ENCODE data around the gene TESMIN. TPM values are rescaled to one million over a fixed set of nuclear protein-coding genes. Genes with fewer than 3 reads are reported as not detected.

Gene TESMIN
- total and polyA plus RNA-seq, 5 donors, result 0.38 to 1.0 (median 0.89) TPM

DNA sequence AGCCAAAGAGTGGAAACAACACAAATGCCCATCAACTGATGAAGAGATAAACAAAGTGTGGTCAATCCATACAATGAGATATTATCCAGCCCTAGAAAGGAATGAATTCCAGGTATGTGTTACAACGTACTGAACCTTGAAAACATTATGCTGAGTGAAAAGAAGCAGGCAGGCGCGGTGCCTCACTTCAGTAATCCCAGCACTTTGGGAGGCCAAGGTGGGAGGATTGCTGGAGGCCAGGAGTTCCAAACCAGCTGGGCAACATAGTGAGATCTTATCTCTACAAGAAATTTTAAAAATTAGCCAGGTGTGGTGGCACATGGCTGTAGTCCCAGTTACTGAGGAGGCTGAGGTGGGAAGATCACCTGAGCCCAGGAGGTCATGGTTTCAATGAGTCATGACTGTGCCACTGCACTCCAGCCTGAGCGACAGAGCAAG, 24.6 kb upstream of the TESMIN start:
- H3K27me3 ChIP-seq (ENCODE audit: control insufficient read depth, insufficient read depth), result no peaks in the 10 kb centered on the region
- WGBS, result 93% methylated on average over 4 of the region's 4 CpGs
- DNase-seq (no peak), ATAC-seq (no peak)
- H3K4me3 ChIP-seq (ENCODE audit: low read length), result no peak overlapping the region
- no peak overlapping the region for H3K27ac ChIP-seq (ENCODE audit: low read length)
- H3K4me1 ChIP-seq (ENCODE audit: control insufficient read depth, insufficient read depth, low read length), result no peaks in the 10 kb centered on the region
- H3K9me3 ChIP-seq (ENCODE audit: control insufficient read depth, low read length), result no peaks in the 10 kb centered on the region
- intact Hi-C loops (cut with DNase I), result no loop called here

DNA sequence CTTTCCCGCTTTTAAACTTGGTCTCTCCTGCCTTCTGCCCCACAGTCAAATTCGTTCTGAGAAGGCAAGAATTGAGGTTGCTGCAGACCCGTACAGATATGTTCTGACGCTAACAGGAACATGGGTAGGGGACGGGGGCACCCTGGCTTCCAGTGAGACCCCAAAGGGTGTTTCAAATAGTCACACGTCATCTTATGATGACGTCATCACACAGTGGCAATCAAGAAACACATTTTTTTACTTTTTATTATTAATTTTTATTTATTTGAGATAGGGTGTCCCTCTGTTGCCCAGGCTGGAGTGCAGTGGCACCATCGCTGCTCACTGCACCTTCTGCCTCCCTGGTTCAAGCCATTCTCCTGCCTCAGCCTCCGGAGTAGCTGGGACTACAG, 22.9 kb upstream of the TESMIN start:
- no peak for ATAC-seq

DNA sequence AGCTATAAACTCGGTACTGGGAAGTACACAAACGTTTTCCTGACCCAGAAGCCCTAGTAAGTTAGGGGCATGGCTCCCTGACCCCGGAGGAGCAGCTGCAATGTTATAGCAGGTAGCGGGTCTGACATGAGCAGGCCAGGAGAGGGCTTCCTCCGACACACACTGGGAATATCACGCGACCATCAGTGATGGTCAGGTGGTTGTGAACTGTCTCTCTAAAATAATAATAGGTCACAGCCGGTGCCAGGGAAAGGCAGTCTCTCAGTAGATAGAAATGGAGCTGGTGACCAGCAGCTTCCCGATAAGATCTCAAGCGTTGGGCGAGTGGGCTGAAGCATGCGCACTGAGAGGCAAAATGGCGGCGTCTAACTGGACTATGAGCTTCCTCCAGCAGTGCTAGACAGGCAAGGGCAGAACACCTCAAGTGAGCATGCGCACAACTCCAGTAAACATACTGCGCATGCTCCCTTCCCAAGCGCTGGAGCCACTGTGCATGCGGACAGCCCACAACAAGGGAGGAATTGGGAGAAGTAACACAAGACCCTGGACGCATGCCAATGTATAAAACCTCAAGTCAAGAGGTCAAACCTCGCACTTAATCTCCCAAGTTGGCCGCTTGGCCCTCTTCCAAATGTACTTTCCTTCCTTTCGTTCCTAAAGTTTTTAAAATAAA, 22.3 kb upstream of the TESMIN start:
- intact Hi-C loops (cut with DNase I), result no loop called here
- Histone ChIP-seq H3K27ac (ENCODE audit: low read length) (no peak overlapping the region), H3K9me3 (ENCODE audit: control insufficient read depth, low read length) (no peaks in the 10 kb centered on the region), H3K4me3 (ENCODE audit: low read length) (no peak overlapping the region), H3K4me1 (ENCODE audit: control insufficient read depth, insufficient read depth, low read length) (no peaks in the 10 kb centered on the region), H3K27me3 (ENCODE audit: control insufficient read depth, insufficient read depth) (no peaks in the 10 kb centered on the region)
- ATAC-seq, result no peak
- 81% methylated on average over 22 of the region's 22 CpGs for WGBS
- no peak for DNase-seq

More for the DNA sequence above, 22.9 kb upstream of the TESMIN start:
- H3K9me3 ChIP-seq (ENCODE audit: control insufficient read depth, low read length), result no peaks in the 10 kb centered on the region
- H3K27me3 ChIP-seq (ENCODE audit: control insufficient read depth, insufficient read depth), result no peaks in the 10 kb centered on the region
- WGBS, result 88% methylated on average over 9 of the region's 9 CpGs
- H3K27ac ChIP-seq (ENCODE audit: low read length), result no peak overlapping the region
- DNase-seq, result no peak
- H3K4me1 ChIP-seq (ENCODE audit: control insufficient read depth, insufficient read depth, low read length), result no peaks in the 10 kb centered on the region
- H3K4me3 ChIP-seq (ENCODE audit: low read length), result no peak overlapping the region
- intact Hi-C loops (cut with DNase I), result no loop called here

DNA sequence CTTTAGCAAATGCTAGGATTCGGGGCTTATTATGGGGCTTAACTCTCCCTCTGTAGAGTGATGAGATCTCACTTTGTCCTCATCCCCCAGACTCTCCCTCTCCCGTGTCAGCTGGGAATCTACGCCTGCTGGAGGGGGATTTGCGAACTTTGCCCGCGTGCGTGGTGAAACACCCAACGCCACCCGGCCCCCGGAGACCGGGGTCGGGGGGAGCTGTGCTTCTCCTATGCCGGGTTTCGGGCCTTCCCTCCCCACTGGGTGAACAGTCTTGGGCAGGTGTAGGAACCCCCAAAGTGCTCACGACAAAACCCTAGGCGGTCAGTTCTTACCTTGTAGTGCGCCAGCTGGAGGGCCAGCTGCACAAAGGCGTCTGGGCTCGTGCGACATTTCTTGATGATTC, 21.6 kb upstream of the TESMIN start:
- Histone ChIP-seq H3K4me3 (ENCODE audit: low read length) (no peak overlapping the region), H3K9me3 (ENCODE audit: control insufficient read depth, low read length) (no peaks in the 10 kb centered on the region), H3K4me1 (ENCODE audit: control insufficient read depth, insufficient read depth, low read length) (no peaks in the 10 kb centered on the region), H3K27ac (ENCODE audit: low read length) (no peak overlapping the region), H3K27me3 (ENCODE audit: control insufficient read depth, insufficient read depth) (no peaks in the 10 kb centered on the region)
- ATAC-seq (no peak), DNase-seq (no peak)
- intact Hi-C loops (cut with DNase I), result no loop called here
- WGBS, result 96% methylated on average over 20 of the region's 20 CpGs

DNA sequence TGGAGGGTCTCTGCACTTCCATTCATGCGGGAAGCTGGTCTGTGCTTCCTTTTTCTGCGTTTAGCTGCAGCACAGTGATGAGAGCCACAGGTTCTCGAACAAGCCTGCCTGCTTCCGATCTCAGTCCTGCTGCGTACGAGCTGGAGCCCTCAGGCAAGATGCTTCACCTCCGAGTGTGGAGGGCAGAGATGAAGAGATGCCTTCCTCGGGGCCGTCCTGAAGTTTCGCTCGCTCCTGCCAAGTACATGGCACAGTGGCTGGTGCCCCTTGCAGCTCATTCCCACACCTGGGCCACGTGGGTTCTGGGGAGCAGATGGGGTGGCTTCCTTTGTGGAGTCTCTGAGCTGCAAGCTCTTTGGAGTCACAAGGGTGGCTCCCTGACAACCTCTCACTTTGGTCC, 19.5 kb upstream of the TESMIN start:
- Histone ChIP-seq H3K27me3 (ENCODE audit: control insufficient read depth, insufficient read depth) (no peaks in the 10 kb centered on the region), H3K4me1 (ENCODE audit: control insufficient read depth, insufficient read depth, low read length) (no peaks in the 10 kb centered on the region), H3K4me3 (ENCODE audit: low read length) (no peak overlapping the region), H3K27ac (ENCODE audit: low read length) (no peak overlapping the region), H3K9me3 (ENCODE audit: control insufficient read depth, low read length) (no peaks in the 10 kb centered on the region)
- ATAC-seq (no peak), DNase-seq (no peak)
- 84% methylated on average over 12 of the region's 12 CpGs for WGBS
- intact Hi-C loops (cut with DNase I), result no loop called here

DNA sequence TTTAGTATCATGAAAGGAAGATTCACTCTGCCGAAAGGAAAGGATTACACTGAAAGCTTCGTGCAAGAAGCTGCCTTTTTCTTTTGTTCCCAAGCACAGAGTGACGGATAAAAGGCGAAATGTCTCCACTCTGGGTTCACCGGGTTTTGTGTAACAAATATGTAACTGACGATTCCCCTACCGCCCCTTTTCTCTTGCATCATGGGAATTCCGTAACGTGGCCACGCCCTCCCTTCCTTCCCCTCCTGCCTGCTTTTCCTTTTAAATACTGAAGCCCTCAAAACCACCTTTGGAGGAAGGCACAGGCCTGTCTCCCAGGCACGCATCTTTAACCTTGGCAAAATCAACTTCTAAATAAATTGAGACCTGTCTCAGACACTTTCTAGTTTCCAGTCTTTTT, 16.4 kb upstream of the TESMIN start:
- Histone ChIP-seq H3K27ac (ENCODE audit: low read length) (no peak overlapping the region), H3K27me3 (ENCODE audit: control insufficient read depth, insufficient read depth) (no peaks in the 10 kb centered on the region), H3K4me1 (ENCODE audit: control insufficient read depth, insufficient read depth, low read length) (no peaks in the 10 kb centered on the region), H3K4me3 (ENCODE audit: low read length) (no peak overlapping the region), H3K9me3 (ENCODE audit: control insufficient read depth, low read length) (no peaks in the 10 kb centered on the region)
- 82% methylated on average over 11 of the region's 11 CpGs for WGBS
- intact Hi-C loops (cut with DNase I), result no loop called here
- no peak for ATAC-seq
- no peak for DNase-seq

DNA sequence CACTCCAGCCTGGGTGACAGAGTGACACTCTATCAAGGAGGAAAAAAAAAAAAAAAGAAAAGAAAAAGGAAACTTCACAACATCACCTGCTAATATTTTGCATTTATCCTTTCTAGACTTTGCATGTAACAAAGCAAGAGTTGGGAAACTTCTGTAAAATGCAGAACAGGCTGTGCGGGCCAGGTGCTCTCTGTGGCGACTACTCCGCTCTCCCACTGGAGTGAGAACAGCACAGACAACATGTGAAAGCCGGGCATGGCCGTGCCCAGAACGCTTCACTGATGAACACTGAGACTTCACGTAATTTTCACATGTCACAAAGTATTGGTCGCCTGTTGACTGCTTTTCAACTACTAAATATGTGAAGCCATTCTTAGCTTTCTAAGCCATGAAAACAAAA, 15.5 kb upstream of the TESMIN start:
- H3K4me1 ChIP-seq (ENCODE audit: control insufficient read depth, insufficient read depth, low read length), result no peaks in the 10 kb centered on the region
- ATAC-seq, result no peak
- no peaks in the 10 kb centered on the region for H3K27me3 ChIP-seq (ENCODE audit: control insufficient read depth, insufficient read depth)
- H3K4me3 ChIP-seq (ENCODE audit: low read length), result no peak overlapping the region
- intact Hi-C loops (cut with DNase I), result no loop called here
- H3K9me3 ChIP-seq (ENCODE audit: control insufficient read depth, low read length), result no peaks in the 10 kb centered on the region
- no peak overlapping the region for H3K27ac ChIP-seq (ENCODE audit: low read length)
- DNase-seq, result no peak
- 93% methylated on average over 8 of the region's 8 CpGs for WGBS

DNA sequence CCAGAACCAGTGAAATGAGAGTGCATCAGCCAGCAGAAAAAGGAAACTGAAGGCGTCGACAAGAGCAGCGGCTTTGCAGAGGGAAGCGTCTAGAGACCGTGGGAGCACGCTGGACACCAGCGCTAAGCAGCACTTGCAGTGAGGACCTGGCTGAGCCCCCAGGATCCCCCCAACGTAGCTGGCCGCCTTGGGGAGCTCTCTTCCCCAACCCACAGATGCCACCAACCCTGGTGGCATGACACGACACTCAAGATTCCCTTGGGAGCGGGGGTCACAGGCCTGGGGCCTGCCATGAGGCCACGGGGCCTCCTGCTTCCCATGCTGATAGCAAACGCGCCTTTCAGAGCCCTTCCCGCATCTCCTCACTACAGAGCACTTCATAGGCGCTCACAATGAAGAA, 13.4 kb upstream of the TESMIN start:
- no peak for ATAC-seq

DNA sequence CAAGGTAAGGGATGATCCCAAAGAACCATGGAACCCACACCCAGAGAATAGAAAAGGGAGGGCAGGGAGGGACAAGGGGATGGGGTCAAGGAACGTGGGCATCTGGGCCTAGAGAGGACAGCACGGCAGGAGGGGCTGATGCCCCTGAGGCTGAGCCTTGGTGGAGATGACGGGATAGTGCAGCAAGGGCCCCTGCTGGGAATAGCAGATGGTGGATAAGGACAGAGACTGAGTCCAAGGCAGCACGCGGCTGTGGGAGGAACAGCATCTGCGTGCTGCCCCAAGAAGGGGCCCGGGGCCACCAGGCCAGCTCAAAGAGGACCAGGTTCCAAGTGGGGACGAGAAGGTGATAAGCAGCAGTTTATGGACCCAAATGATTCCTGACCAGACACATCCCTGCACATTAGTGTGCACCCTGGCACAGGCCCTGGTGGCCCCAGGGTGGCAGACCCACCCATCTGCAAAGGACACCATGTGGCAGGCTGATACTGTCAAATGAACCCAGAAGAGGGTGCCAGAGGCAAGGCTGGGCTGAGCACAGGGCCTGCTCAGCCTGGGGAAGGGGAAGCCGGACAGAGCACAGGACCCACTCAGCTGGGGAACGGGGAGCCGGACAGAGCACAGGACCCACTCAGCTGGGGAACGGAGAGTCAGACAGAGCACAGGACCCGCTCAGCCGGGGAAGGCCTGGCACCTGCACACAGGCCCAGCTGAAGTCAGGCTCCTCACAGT, 12.8 kb upstream of the TESMIN start:
- DNase-seq, result no peak
- 83% methylated on average over 14 of the region's 14 CpGs for WGBS
- Histone ChIP-seq H3K4me1 (ENCODE audit: control insufficient read depth, insufficient read depth, low read length) (no peaks in the 10 kb centered on the region), H3K27me3 (ENCODE audit: control insufficient read depth, insufficient read depth) (no peaks in the 10 kb centered on the region), H3K27ac (ENCODE audit: low read length) (no peak overlapping the region), H3K9me3 (ENCODE audit: control insufficient read depth, low read length) (no peaks in the 10 kb centered on the region), H3K4me3 (ENCODE audit: low read length) (no peak overlapping the region)
- peak; percentile 31 to 60 for ATAC-seq
- intact Hi-C loops (cut with DNase I), result no loop called here

More for the DNA sequence above, 13.4 kb upstream of the TESMIN start:
- Histone ChIP-seq H3K27me3 (ENCODE audit: control insufficient read depth, insufficient read depth) (no peaks in the 10 kb centered on the region), H3K4me3 (ENCODE audit: low read length) (no peak overlapping the region), H3K27ac (ENCODE audit: low read length) (no peak overlapping the region), H3K4me1 (ENCODE audit: control insufficient read depth, insufficient read depth, low read length) (no peaks in the 10 kb centered on the region), H3K9me3 (ENCODE audit: control insufficient read depth, low read length) (no peaks in the 10 kb centered on the region)
- no peak for DNase-seq
- 82% methylated on average over 16 of the region's 16 CpGs for WGBS
- intact Hi-C loops (cut with DNase I), result no loop called here

DNA sequence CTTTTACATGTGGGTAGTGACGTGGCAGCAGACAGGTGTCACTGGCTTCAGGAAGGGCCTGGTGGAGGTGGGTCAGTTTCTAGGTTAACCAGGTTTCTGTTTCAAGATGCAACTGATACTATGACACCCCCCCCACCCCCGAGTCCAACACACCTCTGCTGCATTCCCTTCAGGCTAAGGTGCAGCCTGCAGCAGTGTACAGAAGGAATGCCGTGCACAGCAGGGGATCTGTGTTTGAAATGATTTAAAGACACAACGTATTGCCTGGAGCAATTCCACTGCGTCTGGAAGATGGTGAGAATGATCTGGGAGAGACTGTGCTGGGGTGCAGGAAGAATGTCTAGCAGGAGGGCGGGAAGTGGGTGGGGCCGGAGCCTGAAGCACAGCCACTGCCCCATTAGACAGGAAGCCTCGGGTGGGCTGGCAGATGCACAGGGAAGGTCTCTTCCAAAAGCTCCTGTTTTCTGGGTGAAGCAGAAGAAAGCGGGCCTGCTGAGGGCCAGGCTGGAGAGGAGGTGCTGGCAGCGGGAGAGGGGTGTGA, 11.9 kb upstream of the TESMIN start:
- intact Hi-C loops (cut with DNase I), result no loop called here
- WGBS, result 69% methylated on average over 10 of the region's 10 CpGs

DNA sequence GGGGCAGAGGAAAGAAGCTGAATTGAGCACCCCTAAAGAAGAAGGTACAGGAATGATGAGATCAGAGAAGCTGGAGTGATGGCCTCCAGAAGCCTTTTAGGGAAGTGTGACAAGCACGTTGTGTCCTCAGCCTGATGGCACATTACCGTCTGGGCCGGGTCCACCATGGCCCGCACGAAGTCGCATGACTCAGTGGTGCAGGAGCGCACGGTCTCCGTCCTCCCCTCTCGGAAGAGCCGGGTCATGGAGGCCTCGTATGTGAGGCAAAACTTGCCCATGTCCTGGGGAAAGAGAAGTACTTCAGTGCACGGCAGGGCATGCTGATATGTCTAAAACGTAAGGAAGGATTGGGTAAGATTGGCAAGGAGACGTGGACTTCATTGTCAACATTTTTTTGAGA, 11.2 kb upstream of the TESMIN start:
- no peak overlapping the region for H3K4me3 ChIP-seq (ENCODE audit: low read length)
- H3K9me3 ChIP-seq (ENCODE audit: control insufficient read depth, low read length), result no peaks in the 10 kb centered on the region
- intact Hi-C loops (cut with DNase I), result no loop called here
- H3K27ac ChIP-seq (ENCODE audit: low read length), result no peak overlapping the region
- no peaks in the 10 kb centered on the region for H3K27me3 ChIP-seq (ENCODE audit: control insufficient read depth, insufficient read depth)
- ATAC-seq, result no peak
- WGBS, result 83% methylated on average over 15 of the region's 15 CpGs
- H3K4me1 ChIP-seq (ENCODE audit: control insufficient read depth, insufficient read depth, low read length), result no peaks in the 10 kb centered on the region
- no peak for DNase-seq

More for the DNA sequence above, 11.9 kb upstream of the TESMIN start:
- Histone ChIP-seq H3K4me3 (ENCODE audit: low read length) (no peak overlapping the region), H3K27ac (ENCODE audit: low read length) (no peak overlapping the region), H3K9me3 (ENCODE audit: control insufficient read depth, low read length) (no peaks in the 10 kb centered on the region), H3K27me3 (ENCODE audit: control insufficient read depth, insufficient read depth) (no peaks in the 10 kb centered on the region), H3K4me1 (ENCODE audit: control insufficient read depth, insufficient read depth, low read length) (no peaks in the 10 kb centered on the region)
- no peak for DNase-seq
- ATAC-seq, result peak in 1 of 2 donors; percentile 24
